DMS153 (cell line): ENCODE measurements around the gene RMRP.

ENCODE experiments used
- DNase-seq: peaks from one replicate; lab custom pipeline; 2025; lab: John Stamatoyannopoulos, UW

RMRP gene

DNA sequence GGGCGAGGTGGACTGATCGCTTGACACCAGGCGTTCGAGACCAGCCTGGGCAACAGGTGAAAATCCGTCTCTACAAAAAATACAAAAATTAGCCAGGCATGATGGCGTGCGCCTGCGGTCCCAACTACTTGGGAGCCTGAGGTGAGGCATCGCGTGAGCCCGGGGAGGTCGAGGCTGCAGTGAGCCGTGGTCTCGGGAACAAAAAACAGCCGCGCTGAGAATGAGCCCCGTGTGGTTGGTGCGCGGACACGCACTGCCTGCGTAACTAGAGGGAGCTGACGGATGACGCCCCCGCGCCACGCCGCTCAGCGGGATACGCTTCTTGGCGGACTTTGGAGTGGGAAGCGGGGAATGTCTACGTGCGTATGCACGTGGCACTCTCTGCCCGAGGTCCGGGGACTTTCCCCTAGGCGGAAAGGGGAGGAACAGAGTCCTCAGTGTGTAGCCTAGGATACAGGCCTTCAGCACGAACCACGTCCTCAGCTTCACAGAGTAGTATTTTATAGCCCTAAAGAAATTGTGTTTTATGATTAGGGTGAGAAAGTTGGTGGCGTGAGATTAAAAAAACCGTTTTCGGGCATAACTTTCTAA is at the start of gene RMRP:
RMRP (minus strand) TSS at position 474 of the 591 bp plus-strand sequence.
- peak; percentile 99 for DNase-seq

- DNase-seq: no peak
Measured at GRCh38 chr9:35706951-35707350, 49.1 kb upstream of the RMRP start.

- no peak for DNase-seq
Measured at GRCh38 chr9:35705836-35706430, 48.1 kb upstream of the RMRP start.

GRCh38 chr9:35705372-35705771 is 47.6 kb upstream of the RMRP start:
- DNase-seq: no peak

- no peak for DNase-seq
Measured at GRCh38 chr9:35703906-35704672, 46.3 kb upstream of the RMRP start.

GRCh38 chr9:35702696-35703095 is 44.9 kb upstream of the RMRP start:
- no peak for DNase-seq

- no peak for DNase-seq
Measured at GRCh38 chr9:35700942-35701341, 43.1 kb upstream of the RMRP start.

DNA sequence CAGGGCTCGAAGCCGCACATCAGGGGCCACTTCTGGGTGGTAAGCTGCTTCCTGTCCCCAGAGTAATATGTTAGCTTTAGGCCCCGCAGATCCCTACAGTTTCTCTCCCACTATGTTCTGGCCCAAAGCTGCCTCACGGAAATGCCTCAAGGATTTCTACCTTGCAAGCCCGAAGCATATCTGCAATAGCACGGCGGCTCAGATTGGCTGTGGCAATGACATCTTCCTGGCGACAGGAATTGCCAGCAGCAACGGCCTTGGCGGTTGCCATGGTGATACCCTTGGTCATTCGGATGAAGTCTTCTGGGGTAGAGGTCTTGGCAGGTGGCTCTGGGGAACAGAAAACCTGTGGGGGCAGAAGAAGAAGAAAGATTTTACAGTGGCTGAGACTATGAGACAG is 42.2 kb upstream of the RMRP start:
- DNase-seq: no peak

- DNase-seq: no peak
Measured at GRCh38 chr9:35698231-35698630, 40.4 kb upstream of the RMRP start.

DNA sequence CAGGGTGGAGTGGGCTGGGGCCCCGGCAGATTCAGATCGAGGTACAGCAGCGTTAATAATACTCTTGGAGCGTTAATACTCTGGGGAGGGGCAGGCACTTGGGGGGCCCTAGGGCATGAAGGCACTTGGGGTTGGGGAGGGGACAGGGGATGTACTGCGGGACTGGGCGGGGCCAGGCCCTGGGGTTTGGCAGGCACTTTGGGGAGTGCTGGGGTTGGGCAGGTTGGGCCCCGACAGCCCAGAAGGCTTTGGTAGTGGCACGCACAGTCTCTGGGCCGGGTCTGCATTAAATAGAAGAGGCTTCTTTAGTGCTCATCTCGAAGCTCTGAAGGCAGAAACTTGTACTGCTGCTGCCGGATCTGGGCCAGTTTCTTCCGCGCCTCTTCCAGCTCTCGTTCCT is 39.7 kb upstream of the RMRP start:
- DNase-seq: no peak

- DNase-seq: peak; percentile 17
Measured at GRCh38 chr9:35696520-35697215, 38.8 kb upstream of the RMRP start.

GRCh38 chr9:35695943-35696401 is 38.2 kb upstream of the RMRP start:
- DNase-seq: no peak

DNA sequence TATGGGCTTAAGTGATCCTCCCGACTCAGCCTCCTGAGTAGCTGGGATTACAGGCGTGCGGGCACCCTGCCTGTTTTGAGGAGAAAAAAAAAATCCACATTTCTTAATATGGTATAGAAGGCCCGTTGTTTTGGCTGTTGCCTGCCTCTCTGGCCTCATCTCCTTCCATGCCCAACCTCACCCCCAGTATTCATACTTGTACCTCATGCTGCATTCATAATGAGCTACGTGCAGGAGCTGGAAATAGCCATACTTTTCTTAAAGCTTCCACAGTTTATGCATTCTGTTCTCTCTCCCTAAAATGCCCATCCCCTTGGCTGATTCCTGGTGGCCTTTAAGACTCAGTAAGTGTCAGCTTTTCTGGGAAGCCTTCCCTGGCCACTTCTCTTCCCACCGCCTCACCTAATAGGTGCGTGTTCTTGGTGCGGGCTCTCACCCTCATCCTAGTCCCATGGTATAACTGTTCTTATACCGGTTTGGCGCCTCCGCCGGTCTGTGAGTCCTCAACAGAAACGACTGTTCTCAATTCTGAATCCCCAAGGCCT is 34.0 kb upstream of the RMRP start:
- DNase-seq: no peak

DNA sequence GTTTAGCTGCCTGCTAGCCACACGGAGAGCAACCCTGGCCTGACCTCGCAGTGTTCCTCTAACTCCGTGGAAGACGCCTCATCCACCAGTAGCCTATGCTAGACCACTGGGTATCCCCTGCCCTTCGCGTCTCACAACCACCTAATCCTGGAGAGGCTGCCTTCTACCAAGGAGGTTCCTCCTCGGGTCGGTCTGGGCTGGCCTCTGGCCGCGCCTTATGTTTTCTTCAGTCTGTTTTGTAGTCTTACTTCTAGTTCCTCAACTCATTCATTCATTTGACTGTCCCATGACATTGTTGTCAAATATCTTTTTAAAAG is 33.5 kb upstream of the RMRP start:
- no peak for DNase-seq

DNA sequence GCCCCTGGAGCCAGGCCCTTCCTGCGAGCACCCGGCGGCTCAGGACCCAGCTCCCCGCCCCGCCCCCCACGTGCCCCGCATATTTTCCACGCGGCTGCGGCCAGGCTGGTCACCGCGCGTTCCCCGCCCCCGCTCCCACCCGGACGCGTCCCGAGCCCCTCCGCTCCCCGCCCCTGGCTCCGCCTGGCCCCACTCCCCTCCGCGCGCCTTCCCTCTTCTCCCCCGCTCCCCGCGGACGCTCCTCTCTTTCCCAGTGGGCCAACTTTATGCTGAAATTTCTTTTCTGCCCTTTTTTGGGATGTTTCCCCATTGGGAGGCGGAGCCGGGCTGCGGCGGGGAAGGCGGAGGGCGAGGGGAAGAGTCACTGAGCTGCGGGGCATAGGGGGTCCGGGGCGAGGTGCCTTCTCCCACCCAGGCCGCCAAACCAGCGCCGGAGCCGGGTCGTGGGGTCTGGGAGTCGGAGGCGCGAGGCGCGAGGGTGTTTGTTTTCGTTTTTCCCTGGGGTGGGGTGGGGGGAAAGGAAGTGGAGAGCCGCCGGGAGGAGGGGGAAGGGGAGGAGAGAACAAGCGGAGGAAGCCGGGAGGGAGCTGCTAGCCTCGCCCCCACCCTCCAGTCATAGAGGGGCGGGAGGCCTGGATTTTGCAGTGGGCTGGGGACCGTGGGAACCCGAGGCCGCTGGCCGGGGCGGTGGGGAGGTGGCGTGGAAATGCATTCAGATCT is 33.0 kb upstream of the RMRP start:
- no peak for DNase-seq

- no peak for DNase-seq
Measured at GRCh38 chr9:35690294-35690613, 32.4 kb upstream of the RMRP start.

DNA sequence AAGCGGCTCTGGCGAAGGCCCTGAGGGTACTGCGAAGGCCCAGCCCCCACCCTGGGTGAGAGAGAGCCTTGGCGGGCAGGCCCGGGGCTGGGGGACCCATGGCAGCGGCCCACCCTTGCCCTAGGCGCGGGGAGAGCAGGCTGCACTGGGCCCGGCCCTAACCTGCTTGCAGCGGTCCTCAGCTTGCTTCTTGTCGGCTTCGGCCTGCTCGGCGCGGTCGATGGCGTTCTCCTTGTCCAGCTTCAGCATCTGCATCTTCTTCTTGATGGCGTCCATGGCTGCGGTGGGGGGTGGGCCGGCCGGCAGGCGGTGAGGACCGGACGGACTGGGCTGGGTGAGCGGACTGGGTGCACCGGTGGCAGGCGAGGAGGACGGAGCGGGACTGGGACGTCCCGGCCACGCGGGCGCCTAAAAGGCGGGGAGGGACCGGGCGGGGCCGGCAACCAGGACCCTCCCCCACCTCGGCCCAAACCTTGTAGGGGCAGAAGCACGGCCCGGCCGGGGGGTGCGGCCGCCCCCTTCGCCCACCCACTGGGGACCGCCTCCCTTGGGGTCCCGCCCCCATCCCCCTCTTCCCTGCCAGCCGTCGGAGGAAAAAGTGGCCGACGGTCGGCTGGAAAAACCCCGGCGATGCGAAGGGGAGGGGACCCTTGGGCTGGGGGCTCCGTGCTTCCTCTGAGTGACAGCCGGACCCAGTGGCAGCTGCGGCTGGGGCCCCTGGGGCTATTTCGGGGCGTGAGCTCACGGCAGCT is 31.9 kb upstream of the RMRP start, which contains the start of gene TPM2:
TPM2 (minus strand) TSS at position 384 of the 752 bp plus-strand sequence; CDS start at position 276, 108 bp downstream.
- DNase-seq: no peak

DNA sequence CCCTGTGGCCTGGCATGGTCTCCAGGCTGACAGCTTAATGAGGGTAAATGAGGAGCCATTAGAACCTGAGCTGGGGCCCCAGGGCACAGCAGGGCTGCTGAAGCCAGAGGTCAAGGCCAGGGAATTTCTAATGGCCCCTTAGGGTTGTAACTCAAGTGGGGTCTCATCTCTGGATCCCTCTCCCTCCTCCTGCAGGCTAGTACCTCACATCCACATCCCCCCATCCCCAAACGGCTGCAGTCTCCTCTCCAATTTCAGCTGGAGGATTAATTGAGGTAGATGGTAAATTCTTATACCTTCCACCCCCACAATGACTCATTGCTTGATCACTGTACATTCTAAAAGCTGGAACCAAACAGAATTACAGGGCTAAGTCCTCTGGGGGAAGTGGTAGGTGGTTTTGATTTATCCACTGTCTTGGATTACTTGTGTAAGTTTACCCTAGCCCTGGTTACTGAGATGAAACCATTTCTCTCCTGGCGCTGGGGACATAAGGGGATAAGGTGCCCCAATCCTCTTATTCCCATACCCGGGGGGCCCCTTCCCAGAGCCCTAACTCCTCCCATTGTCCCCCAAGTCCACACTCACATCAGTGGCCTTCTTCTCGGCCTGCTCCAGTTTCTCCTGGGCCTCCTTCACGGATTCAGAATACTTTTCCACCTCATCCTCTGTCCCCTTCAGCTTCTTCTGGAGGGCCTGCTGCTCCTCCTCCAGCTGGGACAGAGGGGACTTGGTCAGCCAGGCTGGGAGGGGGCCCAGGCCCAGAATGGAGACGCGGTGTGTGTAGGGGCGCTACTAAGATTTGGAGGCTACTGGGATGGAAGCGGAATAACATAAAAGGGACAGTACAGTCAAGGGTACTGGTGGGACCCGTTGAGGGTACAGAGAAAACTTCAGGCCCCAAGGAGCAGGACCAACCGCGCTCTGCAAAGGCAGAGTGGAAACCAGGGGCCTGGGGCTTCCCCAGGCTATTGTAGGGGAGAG is 31.0 kb upstream of the RMRP start:
- no peak for DNase-seq

DNA sequence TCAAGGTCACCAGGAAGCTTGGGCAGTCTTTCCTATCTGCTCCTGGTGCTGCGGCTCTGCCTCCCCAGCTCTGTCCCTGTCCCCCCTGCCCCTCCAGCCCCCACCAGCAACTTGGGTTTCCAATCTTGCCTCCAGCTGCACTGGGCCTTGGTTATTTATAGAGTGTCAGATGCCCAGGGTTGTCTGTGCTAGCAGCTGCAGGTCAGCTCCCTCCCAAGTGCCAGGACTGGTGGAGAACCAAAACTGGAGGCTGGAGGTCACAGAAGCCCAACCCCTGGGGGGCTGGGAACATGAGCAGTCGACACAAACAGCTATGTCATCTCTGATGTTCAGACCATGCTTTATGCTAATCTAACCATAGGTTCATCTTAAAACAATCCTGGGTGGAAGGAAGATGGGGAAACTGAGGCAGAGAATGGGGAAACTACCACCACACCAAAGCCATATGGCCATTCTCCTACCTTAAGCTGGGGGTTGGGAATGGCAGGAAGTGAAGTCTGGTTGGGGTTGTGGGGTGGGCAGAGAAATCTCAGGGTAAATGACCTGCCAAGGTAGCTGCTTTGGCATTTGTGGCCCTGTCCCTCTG is 30.2 kb upstream of the RMRP start:
- DNase-seq: no peak

DNA sequence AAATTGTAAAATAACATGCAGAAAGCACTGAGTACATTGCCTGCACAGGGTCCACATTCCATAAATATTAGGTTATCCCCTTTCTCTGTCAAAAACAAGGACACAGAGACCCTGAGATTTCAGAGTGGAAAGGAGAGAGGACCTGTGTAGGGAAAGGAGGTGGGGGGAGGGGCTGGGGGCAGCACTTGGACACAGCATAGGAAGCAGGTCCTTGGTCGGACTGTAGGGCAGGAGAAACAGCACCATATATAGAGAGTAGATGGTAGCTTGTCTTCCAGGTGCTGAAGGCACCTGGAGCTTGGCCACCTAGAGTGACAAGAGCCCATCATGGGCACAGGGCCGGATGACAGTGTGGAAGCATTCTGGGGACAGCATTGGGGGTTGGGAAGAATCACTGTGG is 29.5 kb upstream of the RMRP start:
- no peak for DNase-seq
